ENCODE measurements around the gene DOCK2. TPM values are rescaled to one million over a fixed set of nuclear protein-coding genes. Genes with fewer than 3 reads are reported as not detected.

DOCK2 gene
- total and polyA plus RNA-seq, 9 of the 15 experiments (the other 6 are each of a cell fraction or from before 2014, with no cell fraction given) = 4.5 to 42.6 (median 20.5) TPM

DNA sequence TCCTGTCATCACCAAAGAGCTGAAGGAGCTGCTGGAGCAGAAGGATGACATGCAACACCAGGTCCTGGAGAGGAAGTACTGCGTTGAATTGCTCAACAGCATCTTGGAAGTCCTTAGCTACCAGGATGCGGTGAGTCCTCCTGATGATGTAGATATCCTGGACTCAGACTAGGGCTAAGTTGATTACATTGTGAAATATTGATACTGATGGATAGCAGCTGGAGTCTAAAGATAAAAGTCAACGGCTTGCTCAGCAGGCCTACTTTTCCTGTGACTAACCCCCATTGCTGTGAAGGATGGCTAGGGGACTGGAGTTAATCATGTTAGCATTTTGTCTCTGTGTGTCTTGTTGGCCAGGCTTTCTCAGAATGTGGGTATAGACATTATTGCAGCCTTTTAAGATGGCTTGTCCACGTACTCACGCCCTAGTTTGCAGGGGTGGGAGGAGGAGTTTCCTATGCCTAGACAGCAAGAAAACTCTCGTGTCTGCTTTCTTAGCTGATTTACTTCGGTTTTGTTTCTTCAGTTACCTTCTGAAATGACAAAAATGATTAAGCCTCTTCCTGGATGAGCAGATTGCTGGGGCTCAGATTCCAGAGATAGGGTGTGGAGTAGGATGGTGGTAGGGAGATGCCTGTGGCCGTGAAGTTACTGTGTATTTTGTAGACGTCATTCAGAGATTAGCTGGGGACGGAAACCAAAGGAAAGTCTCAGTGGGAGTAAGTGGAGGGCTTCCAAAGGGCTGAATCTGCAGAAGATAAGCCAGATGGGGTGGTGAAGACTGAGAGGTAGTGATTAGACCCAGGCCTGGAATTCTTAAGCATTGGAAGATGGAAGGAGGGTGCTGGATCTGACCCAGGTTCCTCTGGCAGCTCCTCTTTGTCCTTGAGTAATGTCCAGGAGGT, 166.3 kb downstream of the DOCK2 start (continued):
- TF ChIP-seq SMARCA4 (IDR thresholded peaks at IDR 0.05) = peak; percentile 69; the same call in 1 of the 2 replicates
- TF ChIP-seq ZNF644 (tag; IDR thresholded peaks at IDR 0.05; ENCODE audit: low read depth) = no peak
- peak; percentile 80 for TF ChIP-seq POLR2AphosphoS5 (IDR thresholded peaks at IDR 0.05; ENCODE audit: control insufficient read depth, insufficient read depth, low read depth, low read length)
- no peak for TF ChIP-seq RBFOX2 (IDR thresholded peaks at IDR 0.05; ENCODE audit: low read depth, low read length)
- TF ChIP-seq ZNF589 (CRISPR knock-in tag; IDR thresholded peaks at IDR 0.05; ENCODE audit: low read depth) = 0 out of 2 replicates have a peak, but pooled peaks have one; percentile 53
- no peak for TF ChIP-seq ZNF764 (CRISPR knock-in tag; IDR thresholded peaks at IDR 0.05; ENCODE audit: low read depth)
- no peak for TF ChIP-seq FUS (optimal IDR thresholded peaks at IDR 0.05; ENCODE audit: low read depth, low read length)
- TF ChIP-seq SMC3 (conservative IDR thresholded peaks at IDR 0.05; ENCODE audit: insufficient read depth, low read depth, low read length) = no peak
- peak; percentile 94 for TF ChIP-seq TEAD4 (IDR thresholded peaks at IDR 0.05; ENCODE audit: low read length)
- TF ChIP-seq TEAD4 (CRISPR knock-in tag; IDR thresholded peaks at IDR 0.05; ENCODE audit: borderline replicate concordance) = no peak
- TF ChIP-seq DACH1 (IDR thresholded peaks at IDR 0.05; ENCODE audit: partially characterized antibody) = peak; percentile 32
- no peak for TF ChIP-seq ZBTB26 (CRISPR knock-in tag; IDR thresholded peaks at IDR 0.05)
- TF ChIP-seq RAD51 (IDR thresholded peaks at IDR 0.05; ENCODE audit: borderline replicate concordance, low read depth) = no peak
- TF ChIP-seq NRF1 (conservative IDR thresholded peaks at IDR 0.05 in 1 of 2, IDR thresholded peaks at IDR 0.05 in 1 of 2) = no peak
- TF ChIP-seq, protein P1, sequence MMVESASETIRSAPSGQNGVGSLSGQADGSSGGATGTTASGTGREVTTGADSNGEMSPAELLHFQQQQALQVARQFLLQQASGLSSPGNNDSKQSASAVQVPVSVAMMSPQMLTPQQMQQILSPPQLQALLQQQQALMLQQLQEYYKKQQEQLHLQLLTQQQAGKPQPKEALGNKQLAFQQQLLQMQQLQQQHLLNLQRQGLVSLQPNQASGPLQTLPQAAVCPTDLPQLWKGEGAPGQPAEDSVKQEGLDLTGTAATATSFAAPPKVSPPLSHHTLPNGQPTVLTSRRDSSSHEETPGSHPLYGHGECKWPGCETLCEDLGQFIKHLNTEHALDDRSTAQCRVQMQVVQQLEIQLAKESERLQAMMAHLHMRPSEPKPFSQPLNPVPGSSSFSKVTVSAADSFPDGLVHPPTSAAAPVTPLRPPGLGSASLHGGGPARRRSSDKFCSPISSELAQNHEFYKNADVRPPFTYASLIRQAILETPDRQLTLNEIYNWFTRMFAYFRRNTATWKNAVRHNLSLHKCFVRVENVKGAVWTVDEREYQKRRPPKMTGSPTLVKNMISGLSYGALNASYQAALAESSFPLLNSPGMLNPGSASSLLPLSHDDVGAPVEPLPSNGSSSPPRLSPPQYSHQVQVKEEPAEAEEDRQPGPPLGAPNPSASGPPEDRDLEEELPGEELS (CRISPR knock-in tag; IDR thresholded peaks at IDR 0.05; ENCODE audit: borderline replicate concordance) = no peak
- TF ChIP-seq JUND (IDR thresholded peaks at IDR 0.05; ENCODE audit: borderline replicate concordance, low read depth, low read length) = peak; percentile 52; the same call in 1 of the 2 replicates
- TF ChIP-seq JUND (tag; IDR thresholded peaks at IDR 0.05; ENCODE audit: borderline replicate concordance, low read depth, low read length) = no peak; the same call in 2 of the 3 replicates
- TF ChIP-seq, protein P2, sequence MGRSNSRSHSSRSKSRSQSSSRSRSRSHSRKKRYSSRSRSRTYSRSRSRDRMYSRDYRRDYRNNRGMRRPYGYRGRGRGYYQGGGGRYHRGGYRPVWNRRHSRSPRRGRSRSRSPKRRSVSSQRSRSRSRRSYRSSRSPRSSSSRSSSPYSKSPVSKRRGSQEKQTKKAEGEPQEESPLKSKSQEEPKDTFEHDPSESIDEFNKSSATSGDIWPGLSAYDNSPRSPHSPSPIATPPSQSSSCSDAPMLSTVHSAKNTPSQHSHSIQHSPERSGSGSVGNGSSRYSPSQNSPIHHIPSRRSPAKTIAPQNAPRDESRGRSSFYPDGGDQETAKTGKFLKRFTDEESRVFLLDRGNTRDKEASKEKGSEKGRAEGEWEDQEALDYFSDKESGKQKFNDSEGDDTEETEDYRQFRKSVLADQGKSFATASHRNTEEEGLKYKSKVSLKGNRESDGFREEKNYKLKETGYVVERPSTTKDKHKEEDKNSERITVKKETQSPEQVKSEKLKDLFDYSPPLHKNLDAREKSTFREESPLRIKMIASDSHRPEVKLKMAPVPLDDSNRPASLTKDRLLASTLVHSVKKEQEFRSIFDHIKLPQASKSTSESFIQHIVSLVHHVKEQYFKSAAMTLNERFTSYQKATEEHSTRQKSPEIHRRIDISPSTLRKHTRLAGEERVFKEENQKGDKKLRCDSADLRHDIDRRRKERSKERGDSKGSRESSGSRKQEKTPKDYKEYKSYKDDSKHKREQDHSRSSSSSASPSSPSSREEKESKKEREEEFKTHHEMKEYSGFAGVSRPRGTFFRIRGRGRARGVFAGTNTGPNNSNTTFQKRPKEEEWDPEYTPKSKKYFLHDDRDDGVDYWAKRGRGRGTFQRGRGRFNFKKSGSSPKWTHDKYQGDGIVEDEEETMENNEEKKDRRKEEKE (IDR thresholded peaks at IDR 0.05; ENCODE audit: borderline replicate concordance in 1 of 2, control insufficient read depth in 1 of 2, low read depth in 2 of 2, low read length in 1 of 2) = no peak
- no peak for TF ChIP-seq TCF7 (IDR thresholded peaks at IDR 0.05; ENCODE audit: borderline replicate concordance)
- no peak for TF ChIP-seq POLR2B (IDR thresholded peaks at IDR 0.05; ENCODE audit: low read depth, partially characterized antibody)
- TF ChIP-seq ZNF583 (CRISPR knock-in tag; IDR thresholded peaks at IDR 0.05) = no peak

Measured in K562 (cell line).